ENCODE data around the gene ZNF878. TPM values are rescaled to one million over a fixed set of nuclear protein-coding genes. Genes with fewer than 3 reads are reported as not detected.

Gene ZNF878
- total and polyA plus RNA-seq, 2 of the 13 experiments (the other 11 are each of a cell fraction or from before 2014, with no cell fraction given): 0.46 to 5.2 TPM

- TF ChIP-seq ZNF562 (CRISPR knock-in tag; IDR thresholded peaks at IDR 0.05; ENCODE audit: borderline replicate concordance) (no peak), MZF1 (CRISPR knock-in tag; IDR thresholded peaks at IDR 0.05; ENCODE audit: borderline replicate concordance) (no peak), ZNF546 (CRISPR knock-in tag; conservative IDR thresholded peaks at IDR 0.05) (no peak), MTF1 (CRISPR knock-in tag; IDR thresholded peaks at IDR 0.05) (no peak), KLF12 (CRISPR knock-in tag; IDR thresholded peaks at IDR 0.05; ENCODE audit: borderline replicate concordance) (no peak), ZNF879 (CRISPR knock-in tag; IDR thresholded peaks at IDR 0.05) (no peak), MLXIP (CRISPR knock-in tag; IDR thresholded peaks at IDR 0.05; ENCODE audit: borderline replicate concordance) (no peak)
These were observed 45.3 kb upstream of the ZNF878 start (continued) for GRCh38 chr19:12098040-12098439.

GRCh38 chr19:12095111-12095790 is 42.5 kb upstream of the ZNF878 start:
- H3K27ac ChIP-seq (ENCODE audit: extremely low read length, insufficient read depth, low read length): no peak overlapping the region
- in situ Hi-C loops (cut with HindIII; ENCODE audit: extremely low pct_ligation_motif_present, low pct_unique_long_range_greater_than_20kb) (no loop called here), intact Hi-C loops (cut with micrococcal nuclease; ENCODE audit: unreplicated experiment) (no loop called here)
- no TSS peak for BruUV-seq (replicated peaks)
- H3K4me3 ChIP-seq (replicated peaks in 1 of 3; ENCODE audit: insufficient read depth in 1 of 3, low read depth in 2 of 3, low read length in 3 of 3): no peak overlapping the region
- H2AFZ ChIP-seq (ENCODE audit: low read length): no peak overlapping the region
- peaks cover 17% of the 10 kb centered on the region for H3K4me1 ChIP-seq (ENCODE audit: insufficient read depth, low read length)
- peaks cover 2% of the 10 kb centered on the region for H3K79me2 ChIP-seq (ENCODE audit: insufficient read depth, low read length)
- TF ChIP-seq ZFP41 (CRISPR knock-in tag; IDR thresholded peaks at IDR 0.05; ENCODE audit: borderline replicate concordance): no peak
- TF ChIP-seq CEBPG (CRISPR knock-in tag; IDR thresholded peaks at IDR 0.05): 0 out of 2 replicates have a peak, but pooled peaks have one; percentile 16
- TF ChIP-seq RAD21 (CRISPR knock-in tag; IDR thresholded peaks at IDR 0.05): no peak
- peak; percentile 77 for TF ChIP-seq CEBPB (IDR thresholded peaks at IDR 0.05; ENCODE audit: borderline replicate concordance, low read depth, low read length)
- ChIA-PET POLR2A (no interaction called here), CTCF (ENCODE audit: low intra/inter-chr PET ratio, low total read pairs) (no interaction called here)
- H3K9me3 ChIP-seq (ENCODE audit: low read length): no peaks in the 10 kb centered on the region
- no peak overlapping the region for H3K4me2 ChIP-seq (ENCODE audit: low read depth, low read length)
- no peak overlapping the region for H3K9ac ChIP-seq (ENCODE audit: insufficient read depth, low read depth, low read length)
- no peaks in the 10 kb centered on the region for H3K27me3 ChIP-seq (ENCODE audit: control insufficient read depth in 1 of 2, insufficient read depth in 2 of 2, low read length in 2 of 2)
- FAIRE-seq (no peak), DNase-seq (ENCODE audit: low spot score) (no peak), ATAC-seq (no peak)
- H3K36me3 ChIP-seq (replicated peaks in 1 of 2; ENCODE audit: control insufficient read depth in 1 of 2, insufficient read depth in 2 of 2, low read length in 2 of 2): no peaks in the 10 kb centered on the region; a peak in 1 of 5 replicates
- WGBS (ENCODE audit: low lambda C conversion rate): 96% methylated on average over 4 of the region's 4 CpGs
- H4K20me1 ChIP-seq (ENCODE audit: insufficient read depth, low read length): no peaks in the 10 kb centered on the region
